ENCODE data around the gene CLIC4. TPM values are rescaled to one million over a fixed set of nuclear protein-coding genes. Genes with fewer than 3 reads are reported as not detected.

CLIC4 gene
- total RNA-seq, 1 experiment from 2014 or later: 230 TPM

DNA sequence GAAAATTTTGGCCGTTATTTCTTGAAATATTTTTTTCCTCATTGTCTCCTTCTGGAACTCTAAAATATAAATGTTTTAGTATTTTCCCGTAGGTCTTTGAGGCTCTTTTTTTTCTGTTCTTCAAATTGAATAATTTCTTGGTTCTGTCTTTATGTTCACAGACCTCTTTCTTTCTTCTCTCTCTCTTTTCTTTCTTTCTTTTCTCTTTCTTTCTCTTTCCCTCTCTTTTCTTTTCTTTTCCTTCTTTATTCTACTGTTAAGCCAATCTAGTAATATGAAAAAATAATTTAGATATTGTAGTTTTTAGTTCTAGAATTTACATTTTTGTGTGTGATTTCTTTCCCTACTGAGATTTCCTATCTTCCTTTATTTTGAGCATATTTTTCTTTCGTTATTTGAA lies 30.1 kb downstream of the CLIC4 start:
- Histone ChIP-seq H3K4me2 (ENCODE audit: insufficient read depth, insufficient read length, low read length) (no peak overlapping the region), H3K4me1 (ENCODE audit: insufficient read depth, low read length) (no peaks in the 10 kb centered on the region; the same call in 1 of the 2 replicates), H3K79me2 (ENCODE audit: insufficient read depth, low read length) (peaks cover 31% of the 10 kb centered on the region), H3K23ac (ENCODE audit: insufficient read length, low read depth, low read length) (no peak overlapping the region), H2BK20ac (ENCODE audit: low read depth, low read length, poor library complexity, severe bottlenecking) (no peak overlapping the region), H4K8ac (replicated peaks; ENCODE audit: insufficient read length, low read depth, low read length) (no peak overlapping the region), H3K79me1 (ENCODE audit: insufficient read depth, low read depth, low read length, poor library complexity, severe bottlenecking) (peaks cover 5% of the 10 kb centered on the region), H3K27ac (ENCODE audit: insufficient read length, low read depth, low read length) (no peak overlapping the region), H3K4ac (ENCODE audit: low read depth, low read length) (no peak overlapping the region), H3K14ac (ENCODE audit: insufficient read depth, low read length) (no peak overlapping the region), H3T11ph (ENCODE audit: low read length) (no peak overlapping the region), H2BK120ac (ENCODE audit: low read depth, low read length, poor library complexity, severe bottlenecking) (no peak overlapping the region), H3K18ac (ENCODE audit: insufficient read length, low read depth, low read length) (no peak overlapping the region), H4K20me1 (ENCODE audit: control insufficient read depth, insufficient read depth, insufficient read length) (no peaks in the 10 kb centered on the region), H2BK12ac (ENCODE audit: insufficient read length, low read depth, low read length) (no peak overlapping the region), H3K23me2 (ENCODE audit: insufficient read length, low read depth, low read length, poor library complexity, severe bottlenecking) (no peaks in the 10 kb centered on the region), H3K9ac (ENCODE audit: extremely low read depth, insufficient read length, low read length) (no peak overlapping the region), H3K56ac (ENCODE audit: insufficient read length, low read depth, low read length) (no peak overlapping the region), H4K5ac (ENCODE audit: insufficient read length, low read depth, low read length) (no peak overlapping the region), H2AFZ (ENCODE audit: low read length) (no peak overlapping the region), H3K9me3 (ENCODE audit: control insufficient read depth, low read depth, low read length) (no peaks in the 10 kb centered on the region), H4K91ac (ENCODE audit: insufficient read length, low read depth, low read length) (no peak overlapping the region), H2AK5ac (ENCODE audit: insufficient read length, low read length) (no peak overlapping the region), H2BK5ac (ENCODE audit: insufficient read length, low read length) (no peak overlapping the region), H3K27me3 (ENCODE audit: insufficient read depth, low read length) (no peaks in the 10 kb centered on the region), H2BK15ac (ENCODE audit: low read depth, low read length) (no peak overlapping the region)
- Mint-ChIP-seq H3K36me3 (ENCODE audit: insufficient read depth in 1 of 3, low read depth in 3 of 3) (peaks cover 2 to 9% (median 2%) of the 10 kb centered on the region in 3 experiments; a peak in 4 of 7 replicates), H3K4me3 (no peak overlapping the region), H3K27me3 (ENCODE audit: low read depth) (no peaks in the 10 kb centered on the region), H3K9me3 (no peaks in the 10 kb centered on the region; a peak in 1 of 5 replicates), H3K4me1 (peaks cover 17 to 20% of the 10 kb centered on the region in 2 experiments), H3K27ac (peak overlapping the region in 1 of 3 experiments; percentile 23; a peak in 1 of 7 replicates)
- WGBS (ENCODE audit: extremely low coverage, insufficient read length, low lambda C conversion rate): no CpG with 5 or more reads among the region's 3 CpGs
- DNase-seq: no peak
- TF ChIP-seq, protein P1, sequence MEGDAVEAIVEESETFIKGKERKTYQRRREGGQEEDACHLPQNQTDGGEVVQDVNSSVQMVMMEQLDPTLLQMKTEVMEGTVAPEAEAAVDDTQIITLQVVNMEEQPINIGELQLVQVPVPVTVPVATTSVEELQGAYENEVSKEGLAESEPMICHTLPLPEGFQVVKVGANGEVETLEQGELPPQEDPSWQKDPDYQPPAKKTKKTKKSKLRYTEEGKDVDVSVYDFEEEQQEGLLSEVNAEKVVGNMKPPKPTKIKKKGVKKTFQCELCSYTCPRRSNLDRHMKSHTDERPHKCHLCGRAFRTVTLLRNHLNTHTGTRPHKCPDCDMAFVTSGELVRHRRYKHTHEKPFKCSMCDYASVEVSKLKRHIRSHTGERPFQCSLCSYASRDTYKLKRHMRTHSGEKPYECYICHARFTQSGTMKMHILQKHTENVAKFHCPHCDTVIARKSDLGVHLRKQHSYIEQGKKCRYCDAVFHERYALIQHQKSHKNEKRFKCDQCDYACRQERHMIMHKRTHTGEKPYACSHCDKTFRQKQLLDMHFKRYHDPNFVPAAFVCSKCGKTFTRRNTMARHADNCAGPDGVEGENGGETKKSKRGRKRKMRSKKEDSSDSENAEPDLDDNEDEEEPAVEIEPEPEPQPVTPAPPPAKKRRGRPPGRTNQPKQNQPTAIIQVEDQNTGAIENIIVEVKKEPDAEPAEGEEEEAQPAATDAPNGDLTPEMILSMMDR (conservative IDR thresholded peaks at IDR 0.05): no peak

Data from H9 (cell line).